Heart right ventricle (tissue), 16 donors: Measurements from ENCODE around the gene MBTPS1. TPM values are rescaled to one million over a fixed set of nuclear protein-coding genes. Genes with fewer than 3 reads are reported as not detected.

ENCODE experiments used
- ATAC-seq, 8 donors: fragments of 200-7000 bp; cut with Tn5 transposase; one replicate each; pipeline ENCODE4 v1.9.1; 2020; ENCODE audit warnings: mild to moderate bottlenecking in 8 of 8, moderate library complexity in 8 of 8, moderate number of reproducible peaks in 1 of 8
- DNase-seq, 2 donors: peaks; one replicate each; pipeline ENCODE4 v3.0.0-alpha.2; 2020
- H3K27ac ChIP-seq, 10 donors: fragments of 200-600 bp; sonication (generic) in 2 of 10; one replicate each; pipeline versions ENCODE4 v1.5.0 to v1.8.0; 2020 to 2022; ENCODE audit warnings: mild to moderate bottlenecking in 3 of 10
- H3K27me3 ChIP-seq, 7 donors: fragments of 200-600 bp; one replicate each; pipeline ENCODE4 v1.8.0; 2021 to 2022; ENCODE audit warnings: mild to moderate bottlenecking in 2 of 7
- H3K36me3 ChIP-seq, 9 donors: fragments of 200-600 bp; sonication (generic) in 1 of 9; one replicate each; pipeline versions ENCODE4 v1.5.0 to v1.8.0; 2020 to 2022; ENCODE audit warnings: mild to moderate bottlenecking in 2 of 9
- H3K4me1 ChIP-seq, 9 donors: fragments of 200-600 bp; sonication (generic) in 1 of 9; one replicate each; pipeline versions ENCODE4 v1.5.0 to v1.8.0; 2020 to 2022; ENCODE audit warnings: mild to moderate bottlenecking in 4 of 9
- H3K4me3 ChIP-seq, 10 donors: fragments of 200-600 bp; sonication (generic) in 2 of 10; one replicate each; pipeline versions ENCODE4 v1.5.0 to v1.8.0; 2020 to 2022; ENCODE audit warnings: mild to moderate bottlenecking in 7 of 10, moderate library complexity in 2 of 10
- H3K9me3 ChIP-seq, 11 donors: fragments of 200-600 bp in 10 of 11; sonication (generic) in 2 of 11; one replicate each; pipeline versions ENCODE4 v1.5.0 to v1.8.0; 2013 to 2022; ENCODE audit warnings: mild to moderate bottlenecking in 2 of 11, control low read depth in 1 of 11, moderate library complexity in 1 of 11
- CTCF ChIP-seq, 9 donors: fragments of 200-600 bp; sonication (generic) in 2 of 9; IDR thresholded peaks; one replicate each; pipeline versions ENCODE4 v1.5.0 to v1.8.0; 2021 to 2022; ENCODE audit warnings: antibody characterized with exemption in 9 of 9, mild to moderate bottlenecking in 5 of 9, moderate library complexity in 1 of 9
- WGBS, 2 donors: extraction: QIAGEN DNeasy Blood & Tissue Kit; methylation state at CpG; one replicate each; pipeline ENCODE4 v1.1.7; 2013; ENCODE audit warnings: inconsistent platforms in 1 of 2; 5-methylcytosine and 5-hydroxymethylcytosine counted together
- intact Hi-C, 10 donors: fragments of 100-400 bp; cut with DNase I; formaldehyde crosslinking; loops; one replicate each; pipeline versions ENCODE4 v1.11.1 to v1.14.2; 2022
- polyA plus RNA-seq, 2 donors: library from polyadenylated mRNA; stranded (reverse); fragments of 200-250 nt; gene quantifications; one replicate each; pipeline ENCODE4 v1.2.3, GENCODE V29; 2013
- total RNA-seq, 10 donors: library from RNA; stranded (reverse); fragmentation: NEBNext Ultra II Directional in 3 of 10; extraction: Animal tissue kit (Norgen Biotek cat#: 25700) in 3 of 10; gene quantifications; one replicate each; pipeline versions ENCODE4 v1.2.1 to v1.2.4, GENCODE V29; 2021 to 2023
- donor health status: Arrhythmogenic right ventricular cardiomyopathy.
- donor health status: ischemic (EF 13 %, LVEDD 7.1; RV severe dilation, severe dysfunction).
- donor health status: healthy with polysubstance abuse.
- donor health status: DM: no; HTN: yes; CAD: no.
- donor health status: DM: no; HTN: no; CAD: no.
- donor health status: ischemic (EF 25% LVEDD 6.9; RV normal size, moderate dysfunction).
- donor health status: ischemic (EF 25% LVEDD 5.7; RV mildly dilated, moderate dysfunction).
- donor health status: healthy.
- donor health status: DM: yes; HTN: yes; CAD: no.
- donor health status: Ischemic cardiomyopathy.
- donor health status: ischemic (EF 35%, LVEDD 5.7; RV mildly dilated, moderate dysfunction).
- donor health status: nonischemic (EF 11% LVEDD 7.7; RV severe dilation, severe dysfunction).
- donor health status: DM: yes; HTN: yes; CAD: no.
- donor health status: PGD.
- donor health status: ischemic (EF 29% LVEDD 5.4; RV normal size, mild dysfunction).
- donor health status: nonischemic (EF 23%, LVEDD 6.1; RV moderate dilation, normal function).

Gene MBTPS1
- total and polyA plus RNA-seq, 12 donors = 41.4 to 122 (median 66.0) TPM

GRCh38 chr16:84056933-84057332, 59.8 kb downstream of the MBTPS1 start:
- H3K4me1 ChIP-seq = peaks cover 3 to 47% (median 41%) of the 10 kb centered on the region in 9 donors

GRCh38 chr16:84055801-84056634, 60.7 kb downstream of the MBTPS1 start:
- Histone ChIP-seq H3K27ac (peak overlapping the region; percentile 5 to 71 (median 54)), H3K36me3 (peaks cover 0 to 91% (median 50%) of the 10 kb centered on the region in 9 donors), H3K4me1 (peaks cover 3 to 47% (median 41%) of the 10 kb centered on the region in 9 donors), H3K4me3 (no peak overlapping the region), H3K27me3 (no peaks in the 10 kb centered on the region), H3K9me3 (no peaks in the 10 kb centered on the region)
- no peak for DNase-seq
- peak in 5 of 8 donors; percentile 6 to 48 (median 24) for ATAC-seq
- no peak for TF ChIP-seq CTCF (IDR thresholded peaks at IDR 0.05)
- WGBS, 2 donors = 78 to 82% methylated on average over 19 of the region's 19 CpGs
- intact Hi-C loops = loop anchor here in 2 of 10 donors (2.0 to 5.0 kb wide), 2 partner anchors 84 to 87 kb away; partner anchors contain the start of gene NECAB2 (in 1 of the 2)

More at GRCh38 chr16:84056933-84057332, 59.8 kb downstream of the MBTPS1 start:
- Histone ChIP-seq H3K9me3 (no peaks in the 10 kb centered on the region), H3K27ac (peak overlapping the region in 2 of 10 donors; percentile 18 to 66), H3K36me3 (peaks cover 0 to 100% (median 59%) of the 10 kb centered on the region in 9 donors), H3K4me3 (no peak overlapping the region), H3K27me3 (no peaks in the 10 kb centered on the region)
- TF ChIP-seq CTCF (IDR thresholded peaks at IDR 0.05) = no peak
- DNase-seq (peak in 1 of 2 donors; percentile 45), ATAC-seq (peak in 3 of 8 donors; percentile 34 to 39 (median 36))
- WGBS, 2 donors = 60 to 63% methylated on average over 7 of the region's 7 CpGs
- intact Hi-C loops = loop anchor here in 2 of 10 donors (2.0 to 5.0 kb wide), 2 partner anchors 85 to 88 kb away; partner anchors contain the start of gene NECAB2 (in 1 of the 2)

- no peak for TF ChIP-seq CTCF (IDR thresholded peaks at IDR 0.05)
- no peaks in the 10 kb centered on the region for H3K9me3 ChIP-seq
- peaks cover 3 to 47% (median 41%) of the 10 kb centered on the region in 9 donors for H3K4me1 ChIP-seq
- ATAC-seq (peak in 7 of 8 donors; percentile 56 to 87 (median 74)), DNase-seq (peak; percentile 54 to 71)
- peak overlapping the region in 9 of 10 donors; percentile 12 to 71 (median 52) for H3K27ac ChIP-seq
- no peak overlapping the region for H3K4me3 ChIP-seq
- WGBS, 2 donors = 37 to 55% methylated on average over 5 of the region's 5 CpGs
- no peaks in the 10 kb centered on the region for H3K27me3 ChIP-seq
- intact Hi-C loops = loop anchor here in 1 of 10 donors (5.0 kb wide), 1 partner anchor 83 kb away; no protein-coding TSS in a partner anchor
- H3K36me3 ChIP-seq = peaks cover 0 to 86% (median 45%) of the 10 kb centered on the region in 9 donors
Measured at GRCh38 chr16:84055366-84055765, 61.4 kb downstream of the MBTPS1 start.

GRCh38 chr16:84054916-84055315, 61.8 kb downstream of the MBTPS1 start:
- peak in 1 of 8 donors; percentile 15 for ATAC-seq
- intact Hi-C loops = loop anchor here in 1 of 10 donors (5.0 kb wide), 1 partner anchor 83 kb away; no protein-coding TSS in a partner anchor
- peaks cover 3 to 47% (median 41%) of the 10 kb centered on the region in 9 donors for H3K4me1 ChIP-seq
- no peak for DNase-seq
- no peak for TF ChIP-seq CTCF (IDR thresholded peaks at IDR 0.05)
- peak overlapping the region in 8 of 10 donors; percentile 18 to 71 (median 56) for H3K27ac ChIP-seq
- H3K9me3 ChIP-seq = no peaks in the 10 kb centered on the region
- H3K27me3 ChIP-seq = no peaks in the 10 kb centered on the region
- no peak overlapping the region for H3K4me3 ChIP-seq
- H3K36me3 ChIP-seq = peaks cover 0 to 86% (median 41%) of the 10 kb centered on the region in 9 donors
- 76 to 88% methylated on average over 13 of the region's 13 CpGs for WGBS, 2 donors
